ENCODE data around the gene PMS1. TPM values are rescaled to one million over a fixed set of nuclear protein-coding genes. Genes with fewer than 3 reads are reported as not detected.

Gene PMS1
- total RNA-seq, 1 donor from 2014 or later, result 23.9 TPM

DNA sequence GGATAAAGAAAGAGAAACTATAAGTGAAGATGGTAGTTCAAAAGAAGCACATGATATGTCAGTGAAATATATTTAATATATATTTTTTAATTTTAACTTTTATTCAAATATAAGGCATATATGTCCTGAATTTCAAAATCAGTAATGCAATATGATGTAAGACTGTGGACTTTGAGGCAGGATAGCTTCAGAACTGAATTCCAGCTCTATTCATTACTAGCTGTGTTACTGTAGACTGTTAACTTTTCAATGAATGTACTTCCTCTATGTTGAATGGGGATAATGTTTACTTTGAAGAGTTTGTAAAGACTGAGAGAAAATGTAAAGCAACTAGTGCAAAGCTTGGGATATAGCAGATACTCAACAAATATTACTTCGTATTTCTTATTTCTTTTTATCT lies 112.6 kb downstream of the PMS1 start:
- no peak overlapping the region for H3K4me3 Mint-ChIP-seq (ENCODE audit: unreplicated experiment)
- no peaks in the 10 kb centered on the region for H3K36me3 Mint-ChIP-seq (ENCODE audit: low read depth)
- H3K9me3 Mint-ChIP-seq (ENCODE audit: low read depth), result peaks cover 2% of the 10 kb centered on the region
- TF ChIP-seq CTCF (IDR thresholded peaks at IDR 0.05), result no peak
- no peaks in the 10 kb centered on the region for H3K4me1 Mint-ChIP-seq (ENCODE audit: low read depth)
- no peak for DNase-seq (ENCODE audit: low spot score)
- no peaks in the 10 kb centered on the region for H3K27me3 Mint-ChIP-seq (ENCODE audit: low read depth)
- no peak overlapping the region for H3K27ac Mint-ChIP-seq (ENCODE audit: unreplicated experiment)

DNA sequence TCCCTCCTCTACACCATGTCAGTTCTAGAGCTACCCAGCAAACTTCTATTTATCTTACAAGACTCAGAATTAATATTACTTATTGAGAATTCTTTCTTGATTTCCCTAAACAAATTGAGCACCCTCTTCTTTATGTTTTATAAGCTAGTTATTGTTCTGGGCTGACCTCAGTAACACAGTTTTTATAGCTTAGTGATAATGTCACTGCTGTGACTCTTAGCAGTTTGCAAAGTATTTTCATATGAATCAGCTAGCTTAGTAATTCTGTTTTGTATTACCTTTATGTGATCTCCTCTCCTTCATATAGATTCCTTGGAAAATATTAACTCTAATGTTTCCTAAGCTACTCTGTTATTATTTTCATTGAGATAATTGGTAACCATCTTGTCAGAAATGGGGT lies 114.9 kb downstream of the PMS1 start:
- no peak for DNase-seq (ENCODE audit: low spot score)
- TF ChIP-seq CTCF (IDR thresholded peaks at IDR 0.05), result no peak
- Mint-ChIP-seq H3K4me1 (ENCODE audit: low read depth) (no peaks in the 10 kb centered on the region), H3K27ac (ENCODE audit: unreplicated experiment) (no peak overlapping the region), H3K27me3 (ENCODE audit: low read depth) (no peaks in the 10 kb centered on the region), H3K36me3 (ENCODE audit: low read depth) (no peaks in the 10 kb centered on the region), H3K9me3 (ENCODE audit: low read depth) (no peaks in the 10 kb centered on the region), H3K4me3 (ENCODE audit: unreplicated experiment) (no peak overlapping the region)

DNA sequence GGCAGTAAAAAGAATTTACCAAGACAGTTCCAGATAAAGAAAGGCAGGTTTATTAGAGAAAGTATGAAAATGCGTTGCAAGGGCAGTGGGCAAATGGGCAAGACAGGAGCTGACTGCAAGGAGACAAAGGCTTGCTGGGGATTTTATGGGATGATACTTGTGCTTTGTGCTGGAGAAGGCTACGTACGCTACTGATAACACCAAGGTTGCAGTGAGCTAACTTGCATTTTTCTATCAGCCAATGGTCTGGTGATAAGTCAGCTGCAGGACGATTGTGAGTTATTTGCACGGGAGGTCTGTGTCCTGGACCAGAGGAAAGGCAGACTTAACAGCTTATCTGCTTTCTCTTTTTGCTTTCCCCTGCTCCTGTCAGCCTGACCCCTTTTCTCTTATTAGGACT lies 116.5 kb downstream of the PMS1 start:
- TF ChIP-seq CTCF (IDR thresholded peaks at IDR 0.05), result no peak

DNA sequence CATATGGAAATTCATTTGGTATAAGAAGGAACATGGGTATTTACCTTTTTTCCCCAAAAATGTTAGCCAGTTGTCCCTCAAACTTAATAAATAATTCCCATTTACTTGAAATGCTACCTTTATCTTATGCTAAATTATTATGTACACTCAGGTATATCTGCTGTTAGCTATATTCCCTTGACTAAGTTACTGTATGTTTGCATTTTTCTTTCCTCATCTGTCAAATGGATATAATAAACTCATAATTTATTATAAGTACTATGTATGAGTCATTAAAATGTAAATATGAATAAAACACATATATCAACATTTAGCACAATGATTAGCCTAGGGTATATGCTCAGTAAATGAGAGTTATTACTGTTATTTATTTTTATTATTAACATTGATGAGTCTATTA lies 117.4 kb downstream of the PMS1 start:
- no peak overlapping the region for H3K27ac Mint-ChIP-seq (ENCODE audit: unreplicated experiment)
- no peaks in the 10 kb centered on the region for H3K36me3 Mint-ChIP-seq (ENCODE audit: low read depth)
- no peaks in the 10 kb centered on the region for H3K4me1 Mint-ChIP-seq (ENCODE audit: low read depth)
- no peak for TF ChIP-seq CTCF (IDR thresholded peaks at IDR 0.05)
- no peak for DNase-seq (ENCODE audit: low spot score)
- H3K4me3 Mint-ChIP-seq (ENCODE audit: unreplicated experiment), result no peak overlapping the region
- no peaks in the 10 kb centered on the region for H3K9me3 Mint-ChIP-seq (ENCODE audit: low read depth)
- H3K27me3 Mint-ChIP-seq (ENCODE audit: low read depth), result no peaks in the 10 kb centered on the region

More for the DNA sequence above, 116.5 kb downstream of the PMS1 start:
- DNase-seq (ENCODE audit: low spot score), result no peak
- Mint-ChIP-seq H3K4me1 (ENCODE audit: low read depth) (no peaks in the 10 kb centered on the region), H3K9me3 (ENCODE audit: low read depth) (no peaks in the 10 kb centered on the region), H3K27me3 (ENCODE audit: low read depth) (no peaks in the 10 kb centered on the region), H3K36me3 (ENCODE audit: low read depth) (no peaks in the 10 kb centered on the region), H3K4me3 (ENCODE audit: unreplicated experiment) (no peak overlapping the region), H3K27ac (ENCODE audit: unreplicated experiment) (no peak overlapping the region)

- H3K4me1 Mint-ChIP-seq (ENCODE audit: low read depth), result no peaks in the 10 kb centered on the region
- peaks cover 12% of the 10 kb centered on the region for H3K9me3 Mint-ChIP-seq (ENCODE audit: low read depth)
- no peak overlapping the region for H3K4me3 Mint-ChIP-seq (ENCODE audit: unreplicated experiment)
- no peak for TF ChIP-seq CTCF (IDR thresholded peaks at IDR 0.05)
- no peak for DNase-seq (ENCODE audit: low spot score)
- peaks cover 4% of the 10 kb centered on the region for H3K36me3 Mint-ChIP-seq (ENCODE audit: low read depth)
- no peaks in the 10 kb centered on the region for H3K27me3 Mint-ChIP-seq (ENCODE audit: low read depth)
- no peak overlapping the region for H3K27ac Mint-ChIP-seq (ENCODE audit: unreplicated experiment)
Observed at GRCh38 chr2:189913821-189914220, 129.6 kb downstream of the PMS1 start.
